Fibroblast of skin of abdomen (primary cell): Measurements from ENCODE around the gene LRRC74A.

ENCODE experiments used
- DNase-seq: peaks from one replicate; pipeline ENCODE4 v3.0.0-alpha.2; 2013

Gene LRRC74A

DNA sequence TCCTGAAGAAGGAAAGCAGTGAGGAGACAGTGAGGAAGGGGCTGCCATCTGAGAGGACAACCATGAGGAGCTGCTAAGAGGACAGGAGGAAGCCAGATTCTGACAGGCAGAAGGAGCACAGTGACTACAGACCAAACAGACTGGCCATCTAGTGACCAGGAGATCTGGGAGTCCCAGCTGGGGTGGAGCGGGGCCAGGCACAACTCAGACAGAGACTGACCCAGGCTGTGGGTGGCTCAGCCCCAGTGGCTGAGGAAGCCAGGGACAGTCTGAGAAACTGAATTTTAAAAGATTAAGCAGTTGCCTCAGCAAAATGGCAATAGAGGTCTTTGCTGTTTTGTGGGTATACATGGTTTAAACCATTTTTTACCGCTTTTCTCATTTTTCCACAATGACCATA is 28.9 kb downstream of the LRRC74A start:
- DNase-seq = no peak

DNA sequence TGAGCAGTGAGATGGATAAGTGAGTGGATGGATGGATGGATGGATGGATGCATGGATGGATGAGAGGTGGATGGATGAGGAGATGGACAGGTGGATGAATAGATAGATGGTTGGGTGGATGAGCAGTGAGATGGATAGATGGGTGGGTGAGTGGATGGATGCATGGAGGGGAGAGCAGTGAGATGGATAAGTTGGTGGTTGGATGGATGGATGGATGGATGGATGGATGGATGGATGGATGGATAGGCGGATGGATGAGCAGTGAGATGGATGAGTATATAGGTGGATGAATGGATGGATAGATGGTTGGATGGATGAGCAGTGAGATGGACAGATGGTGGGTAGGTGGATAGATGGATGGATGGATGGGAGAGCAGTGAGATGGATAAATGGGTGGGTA is 30.6 kb downstream of the LRRC74A start:
- DNase-seq = no peak

- DNase-seq = no peak
These were observed 35.5 kb downstream of the LRRC74A start for GRCh38 chr14:76861574-76862255.

GRCh38 chr14:76862546-76863282 is 36.5 kb downstream of the LRRC74A start:
- no peak for DNase-seq

DNA sequence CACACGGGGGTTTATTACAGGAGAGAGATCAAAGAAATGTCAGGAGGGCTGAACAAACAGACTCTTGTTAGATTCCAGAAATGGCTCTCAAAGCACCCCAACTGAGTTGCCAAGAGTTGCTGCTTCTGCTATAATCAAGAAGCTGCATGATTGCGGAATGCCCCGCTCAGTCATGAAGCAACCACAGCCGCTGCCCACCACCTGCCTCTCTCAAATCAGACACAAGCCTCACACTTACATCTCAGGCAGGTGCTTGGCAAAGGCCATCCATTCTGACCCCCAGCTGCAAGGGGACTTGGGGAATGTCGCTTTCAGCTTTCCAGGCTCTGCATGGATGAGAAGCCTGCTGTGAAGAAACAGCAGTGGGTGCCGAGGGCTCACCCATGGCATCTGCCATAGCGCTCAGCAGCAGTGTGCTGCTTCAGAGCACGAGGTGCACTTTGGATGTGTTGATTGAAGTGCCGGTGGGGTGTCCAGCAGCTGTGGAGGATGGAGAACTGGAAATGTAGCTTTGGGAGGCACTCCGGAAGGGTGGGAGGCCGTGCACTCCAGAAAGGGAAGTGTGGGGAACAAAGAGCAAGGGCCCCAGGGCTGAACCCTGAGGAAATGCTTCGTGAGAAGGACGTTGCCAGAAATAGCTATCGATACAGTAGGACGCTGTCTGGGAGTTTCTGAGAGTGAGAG is 37.7 kb downstream of the LRRC74A start:
- no peak for DNase-seq

GRCh38 chr14:76866456-76866855 is 40.2 kb downstream of the LRRC74A start:
- DNase-seq = no peak

GRCh38 chr14:76867516-76868453 is 41.6 kb downstream of the LRRC74A start:
- DNase-seq = no peak

DNA sequence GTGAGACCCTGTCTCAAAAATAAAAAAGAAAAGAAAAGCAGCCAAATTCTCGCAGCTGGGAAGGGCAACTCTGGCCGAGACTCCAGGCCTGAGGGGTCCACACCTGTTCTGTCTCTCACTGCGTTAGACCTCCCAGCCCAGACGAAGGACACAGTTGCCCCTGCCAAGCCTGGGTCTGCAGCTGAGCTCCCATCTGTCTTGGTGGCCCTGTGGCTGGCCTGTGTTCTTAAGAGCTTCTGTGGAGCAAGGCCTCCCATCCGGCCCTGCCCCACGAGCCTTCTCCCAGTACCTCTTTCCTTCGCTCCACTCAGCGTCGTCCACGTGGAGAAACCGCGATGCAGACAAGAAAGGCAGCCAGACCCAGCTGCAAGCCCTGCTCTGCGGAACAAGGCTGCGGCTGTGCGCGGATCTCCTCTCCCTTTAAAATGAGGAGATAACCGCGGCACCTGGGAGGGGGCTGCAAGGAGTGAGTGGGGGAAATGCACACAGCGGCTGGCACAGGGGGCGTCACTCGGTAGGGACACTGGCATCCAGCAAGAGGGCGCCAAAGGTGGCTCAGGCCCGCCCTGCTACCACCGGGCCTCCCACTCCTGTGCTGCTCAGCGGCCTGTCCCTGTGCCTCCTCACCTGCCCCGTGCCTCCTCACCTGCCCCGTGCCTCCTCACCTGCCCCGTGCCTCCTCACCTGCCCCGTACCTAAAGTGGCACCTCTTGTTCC is 42.4 kb downstream of the LRRC74A start:
- no peak for DNase-seq

DNA sequence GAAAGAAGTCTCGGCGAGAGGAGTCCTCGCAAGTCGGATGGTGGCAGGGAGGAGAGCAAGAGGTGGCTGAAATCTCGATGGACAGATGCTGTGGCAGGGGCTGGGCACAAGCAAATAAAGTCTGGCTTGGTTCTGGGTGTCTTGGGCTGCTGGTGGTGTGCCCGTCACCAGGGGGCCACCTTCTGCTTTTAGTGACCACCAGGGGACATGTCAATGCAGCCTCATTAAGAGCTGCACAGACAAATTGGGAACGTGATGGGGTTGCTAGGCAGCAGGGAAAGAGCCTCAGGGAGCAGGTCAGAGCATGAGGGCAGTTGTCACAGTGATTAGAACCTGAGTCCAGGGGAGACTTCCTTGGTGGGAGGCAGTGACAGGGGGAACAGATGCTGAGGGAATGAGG is 44.0 kb downstream of the LRRC74A start:
- no peak for DNase-seq

DNA sequence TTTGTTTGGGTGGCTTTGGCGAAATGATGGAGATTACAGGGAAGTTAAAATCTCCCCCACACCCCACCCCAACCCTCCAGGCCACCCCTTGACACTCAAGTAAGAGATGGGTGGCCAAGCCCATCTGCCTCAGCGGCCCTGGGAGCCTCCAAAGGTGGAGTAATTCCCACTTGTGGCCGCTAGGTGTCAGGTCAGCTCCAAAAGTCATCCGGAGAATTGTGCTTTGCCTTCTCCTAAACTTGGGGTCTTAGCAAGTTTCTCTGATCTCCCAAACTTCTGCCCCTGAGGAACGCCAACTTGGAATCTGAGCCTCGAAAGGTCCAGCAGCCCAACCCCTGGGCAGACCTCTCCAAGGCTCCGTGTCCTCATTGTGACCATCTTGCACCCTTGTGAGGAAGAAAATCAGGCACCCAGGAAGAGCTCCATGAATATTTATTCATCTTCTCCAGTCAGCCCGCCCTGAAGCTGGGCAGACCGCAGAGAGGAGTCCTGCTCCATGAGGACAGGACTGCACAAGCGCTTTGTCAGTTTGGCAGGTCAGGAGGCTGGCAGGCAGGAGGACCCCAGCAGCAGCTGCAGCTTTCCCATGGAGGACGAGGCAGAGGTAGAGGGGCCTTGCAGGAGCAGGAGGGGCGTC is 46.7 kb downstream of the LRRC74A start:
- DNase-seq = peak; percentile 36

DNA sequence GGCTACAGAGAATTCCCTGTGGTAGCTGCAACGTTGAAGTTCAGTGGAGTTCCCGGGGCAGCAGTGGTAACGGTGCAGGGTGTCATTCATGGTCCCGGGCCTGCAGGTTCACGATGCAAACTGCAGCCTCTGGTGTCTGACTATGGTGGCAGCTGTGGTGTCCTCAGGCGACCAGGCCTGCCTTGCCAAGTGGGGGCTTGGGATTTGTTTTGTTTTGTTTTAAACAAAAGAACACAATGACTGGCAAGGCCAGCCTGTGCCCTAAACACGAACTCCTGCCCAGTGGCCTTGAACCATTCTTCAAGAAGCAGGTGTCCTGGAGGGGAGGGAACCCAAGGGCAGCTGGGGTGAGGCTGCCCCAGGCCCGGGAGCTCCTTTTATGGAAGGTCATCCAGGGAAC is 48.5 kb downstream of the LRRC74A start:
- DNase-seq = no peak

GRCh38 chr14:76876076-76876475 is 49.9 kb downstream of the LRRC74A start:
- peak; percentile 59 for DNase-seq

DNA sequence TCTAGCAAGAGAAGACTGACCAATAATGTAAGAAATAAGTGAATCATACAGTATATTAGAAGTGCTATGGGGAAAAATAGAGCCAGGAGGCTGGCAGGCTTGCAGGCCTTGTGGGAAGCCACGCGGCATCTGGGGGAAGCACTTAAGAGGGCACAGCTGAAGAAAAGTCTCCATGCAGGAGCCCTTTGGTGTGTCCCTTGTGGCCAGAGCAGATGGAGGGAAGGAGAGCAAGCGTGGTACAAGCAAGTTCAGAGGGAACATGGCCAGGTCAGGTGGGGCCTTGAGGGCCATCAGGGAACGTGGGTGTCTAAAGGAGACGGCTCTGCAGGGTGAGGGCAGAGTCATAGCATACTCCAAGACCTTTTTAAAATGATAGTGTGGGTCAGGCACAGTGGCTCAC is 51.7 kb downstream of the LRRC74A start:
- DNase-seq = no peak

DNA sequence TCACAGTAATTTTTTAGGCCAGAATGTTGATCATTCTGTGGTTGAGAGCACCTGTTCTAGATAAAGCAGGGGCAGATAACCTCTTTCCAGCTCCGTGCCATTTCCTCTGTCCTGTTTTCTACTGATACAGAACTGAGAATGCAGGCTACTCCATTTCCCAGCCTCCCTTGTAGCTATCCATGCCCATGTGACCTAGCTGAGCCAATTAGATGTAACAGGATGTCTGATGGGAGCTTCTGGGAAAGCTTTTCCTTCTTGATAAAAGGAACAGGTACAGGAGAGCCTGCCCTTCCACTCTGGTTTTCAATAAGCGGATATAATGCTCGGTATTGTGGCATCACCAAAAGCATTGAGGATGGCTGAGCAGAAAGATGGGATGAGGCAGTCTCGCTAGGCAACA is 54.2 kb downstream of the LRRC74A start:
- no peak for DNase-seq

GRCh38 chr14:76881348-76881747 is 55.1 kb downstream of the LRRC74A start:
- DNase-seq = no peak

- peak; percentile 14 for DNase-seq
These were observed 56.4 kb downstream of the LRRC74A start for GRCh38 chr14:76882651-76883050.

- no peak for DNase-seq
These were observed 57.2 kb downstream of the LRRC74A start for GRCh38 chr14:76883447-76883846.

- no peak for DNase-seq
These were observed 58.2 kb downstream of the LRRC74A start for GRCh38 chr14:76884394-76884793.

GRCh38 chr14:76884853-76885276 is 58.7 kb downstream of the LRRC74A start:
- DNase-seq = no peak

GRCh38 chr14:76887191-76887590 is 61.0 kb downstream of the LRRC74A start:
- DNase-seq = peak; percentile 18

GRCh38 chr14:76891391-76891790 is 65.2 kb downstream of the LRRC74A start:
- DNase-seq = no peak
